Smooth muscle cell (in vitro differentiated cells): ENCODE data around the gene CCDC83. TPM values are rescaled to one million over a fixed set of nuclear protein-coding genes. Genes with fewer than 3 reads are reported as not detected.
"Not testable (repeated sequence)": the region's sequence is repeated elsewhere in the genome, so short reads cannot be mapped to it uniquely, and the experiment has no call there.

Experiments used
- DNase-seq: peaks from one replicate; lab custom pipeline; 2025; ENCODE audit not compliant: unreplicated experiment; lab: John Stamatoyannopoulos, UW
- H2AFZ ChIP-seq: fragments of 200-600 bp; sonication (generic); 2 replicates; pipeline ENCODE4 v1.6.0; 2016; ENCODE audit warnings: antibody characterized with exemption, low read depth, mild to moderate bottlenecking
- H3F3A ChIP-seq: fragments of 200-600 bp; sonication (generic); 2 replicates; pipeline ENCODE4 v1.6.0; 2017; ENCODE audit warnings: antibody characterized with exemption, low read depth
- H3K27ac ChIP-seq: fragments of 200-600 bp; sonication (generic); 2 replicates; pipeline ENCODE4 v1.5.1; 2016; ENCODE audit warnings: low read depth, mild to moderate bottlenecking
- H3K27me3 ChIP-seq: fragments of 200-600 bp; sonication (generic); 2 replicates; pipeline ENCODE4 v1.6.1; 2016; ENCODE audit warnings: low read depth, mild to moderate bottlenecking
- H3K36me3 ChIP-seq: fragments of 200-600 bp; sonication (generic); 2 replicates; pipeline ENCODE4 v1.5.1; 2016; ENCODE audit warnings: low read depth
- H3K4me1 ChIP-seq: fragments of 200-600 bp; sonication (generic); 2 replicates; pipeline ENCODE4 v1.5.1; 2016; ENCODE audit warnings: low read depth
- H3K4me2 ChIP-seq: fragments of 200-600 bp; sonication (generic); 2 replicates; pipeline ENCODE4 v1.6.0; 2016; ENCODE audit warnings: mild to moderate bottlenecking
- H3K4me3 ChIP-seq: fragments of 200-600 bp; sonication (generic); 2 replicates; pipeline ENCODE4 v1.5.1; 2016; ENCODE audit warnings: mild to moderate bottlenecking
- H3K79me2 ChIP-seq: fragments of 200-600 bp; sonication (generic); 2 replicates; pipeline ENCODE4 v1.6.0; 2016; ENCODE audit warnings: low read depth, mild to moderate bottlenecking
- H3K9ac ChIP-seq: fragments of 200-600 bp; sonication (generic); 2 replicates; pipeline ENCODE4 v1.6.0; 2016; ENCODE audit warnings: low read depth
- H3K9me3 ChIP-seq: fragments of 200-600 bp; sonication (generic); replicated peaks from 2 replicates; pipeline ENCODE4 v1.5.1; 2016; ENCODE audit warnings: low read depth
- H4K20me1 ChIP-seq: fragments of 200-600 bp; sonication (generic); 2 replicates; pipeline ENCODE4 v1.6.0; 2016; ENCODE audit warnings: low read depth
- CTCF ChIP-seq: fragments of 200-600 bp; sonication (generic); IDR thresholded peaks from 2 replicates; pipeline ENCODE4 v1.5.1; 2017; ENCODE audit warnings: borderline replicate concordance, mild to moderate bottlenecking, antibody characterized with exemption; ENCODE audit not compliant: insufficient read depth, poor library complexity, severe bottlenecking
- WGBS: methylation state at CpG from one replicate; pipeline ENCODE4 v1.1.7; 2016; ENCODE audit warnings: low lambda C conversion rate; 5-methylcytosine and 5-hydroxymethylcytosine counted together
- polyA plus RNA-seq: library from polyadenylated mRNA; unstranded; fragments of >200 nt; fragmentation: Nextera tagmentation; extraction: Ambion mirVana; gene quantifications from 2 replicates; pipeline ENCODE4 v1.2.1, GENCODE V29; 2016
- total RNA-seq: library from RNA; depleted of rRNA; stranded (reverse); fragments of >200 nt; gene quantifications from 2 replicates; pipeline ENCODE4 v1.2.3, GENCODE V29; 2014

The CCDC83 gene
- total and polyA plus RNA-seq, 2 experiments from 2014 or later: not detected

- no peak for DNase-seq
- H3K27ac ChIP-seq: no peak overlapping the region
Measured at GRCh38 chr11:85848006-85848405, 7.2 kb upstream of the CCDC83 start.

GRCh38 chr11:85848556-85848955, 6.6 kb upstream of the CCDC83 start:
- Histone ChIP-seq H3K4me1 (peaks cover 4% of the 10 kb centered on the region), H3K27me3 (no peaks in the 10 kb centered on the region), H2AFZ (no peak overlapping the region), H3K9me3 (no peaks in the 10 kb centered on the region), H3K4me3 (no peak overlapping the region), H3K4me2 (no peak overlapping the region), H3F3A (peaks cover 3% of the 10 kb centered on the region), H3K27ac (no peak overlapping the region), H3K9ac (no peak overlapping the region), H3K36me3 (no peaks in the 10 kb centered on the region), H4K20me1 (no peaks in the 10 kb centered on the region), H3K79me2 (no peaks in the 10 kb centered on the region)
- TF ChIP-seq CTCF: no peak
- 95% methylated on average over 2 of the region's 2 CpGs for WGBS
- no peak for DNase-seq

More at GRCh38 chr11:85848006-85848405, 7.2 kb upstream of the CCDC83 start:
- no peak overlapping the region for H3K4me2 ChIP-seq
- no peaks in the 10 kb centered on the region for H3K36me3 ChIP-seq
- H3K9ac ChIP-seq: no peak overlapping the region
- H3K79me2 ChIP-seq: no peaks in the 10 kb centered on the region
- no peaks in the 10 kb centered on the region for H3K27me3 ChIP-seq
- H3F3A ChIP-seq: peaks cover 3% of the 10 kb centered on the region
- H4K20me1 ChIP-seq: no peaks in the 10 kb centered on the region
- H3K4me1 ChIP-seq: peaks cover 4% of the 10 kb centered on the region
- no peaks in the 10 kb centered on the region for H3K9me3 ChIP-seq
- H3K4me3 ChIP-seq: no peak overlapping the region
- no peak for TF ChIP-seq CTCF
- no peak overlapping the region for H2AFZ ChIP-seq
- 67% methylated on average over 3 of the region's 3 CpGs for WGBS

GRCh38 chr11:85852754-85853153, 2.4 kb upstream of the CCDC83 start:
- not testable (repeated sequence) for H3K9me3 ChIP-seq, H3K79me2 ChIP-seq, H2AFZ ChIP-seq

GRCh38 chr11:85853541-85853940, 1.6 kb upstream of the CCDC83 start:
- DNase-seq, H3K36me3 ChIP-seq, H3K9ac ChIP-seq, H3K27ac ChIP-seq, H2AFZ ChIP-seq, H3K27me3 ChIP-seq, H3K9me3 ChIP-seq, H3K79me2 ChIP-seq, H4K20me1 ChIP-seq, H3F3A ChIP-seq, H3K4me3 ChIP-seq: not testable (repeated sequence)
- Histone ChIP-seq H3K4me1 (peaks cover 16% of the 10 kb centered on the region), H3K4me2 (peak overlapping the region; percentile 90)
- 95% methylated on average over 7 of the region's 7 CpGs for WGBS

More at GRCh38 chr11:85852754-85853153, 2.4 kb upstream of the CCDC83 start:
- H4K20me1 ChIP-seq, H3K9ac ChIP-seq, H3K27ac ChIP-seq, H3K4me2 ChIP-seq, DNase-seq, H3F3A ChIP-seq, H3K36me3 ChIP-seq, H3K4me3 ChIP-seq, H3K27me3 ChIP-seq: not testable (repeated sequence)
- H3K4me1 ChIP-seq: peaks cover 16% of the 10 kb centered on the region
- WGBS: 98% methylated on average over 22 of the region's 33 CpGs

- Histone ChIP-seq H3K27me3 (no peaks in the 10 kb centered on the region), H3K79me2 (no peaks in the 10 kb centered on the region), H2AFZ (peak overlapping the region; percentile 92), H3K27ac (peak overlapping the region; percentile 75), H3K9ac (peak overlapping the region; percentile 69), H4K20me1 (no peaks in the 10 kb centered on the region), H3K4me1 (peaks cover 16% of the 10 kb centered on the region), H3K4me3 (peak overlapping the region; percentile 65), H3F3A (no peaks in the 10 kb centered on the region), H3K36me3 (no peaks in the 10 kb centered on the region), H3K4me2 (peak overlapping the region; percentile 90), H3K9me3 (no peaks in the 10 kb centered on the region)
- TF ChIP-seq CTCF: no peak
- 55% methylated on average over 7 of the region's 7 CpGs for WGBS
- no peak for DNase-seq
Measured at GRCh38 chr11:85854212-85854556, 999 bp upstream of the CCDC83 start.
